Measurements from ENCODE around the gene PGA4. TPM values are rescaled to one million over a fixed set of nuclear protein-coding genes. Genes with fewer than 3 reads are reported as not detected.
A peak's percentile ranks its signal among the peaks of the same experiment; 100 is the strongest.
"Not testable (repeated sequence)": the region's sequence is repeated elsewhere in the genome, so short reads cannot be mapped to it uniquely, and the experiment has no call there.

The PGA4 gene
- total RNA-seq: under 1 TPM in 2 of 6 donors, not detected in 4; 0.14 to 0.44 TPM

GRCh38 chr11:61222047-61222446 lies at the start of gene PGA4:
PGA4 (plus strand) TSS chr11:61222347; CDS start chr11:61222401, 54 bp downstream.
- H3K36me3 ChIP-seq; H3K4me1 ChIP-seq; H3K9me3 ChIP-seq; ATAC-seq (ENCODE audit: low FRiP score in 2 of 2); H3K27me3 ChIP-seq; H3K27ac ChIP-seq; DNase-seq; H3K4me3 ChIP-seq: not testable (repeated sequence)
- WGBS, 2 donors: no CpG with 5 or more reads among the region's 8 CpGs

GRCh38 chr11:61172356-61172755 lies 49.8 kb upstream of the PGA4 start:
- Histone ChIP-seq H3K27ac (no peak overlapping the region), H3K4me3 (no peak overlapping the region), H3K4me1 (peaks cover 0 to 12% (median 4%) of the 10 kb centered on the region in 4 donors), H3K9me3 (peaks cover 0 to 6% (median 0%) of the 10 kb centered on the region in 4 donors), H3K27me3 (no peaks in the 10 kb centered on the region), H3K36me3 (no peaks in the 10 kb centered on the region)
- DNase-seq: no peak
- WGBS, 2 donors: 43 to 45% methylated on average over 5 of the region's 5 CpGs
- TF ChIP-seq POLR2AphosphoS5 (IDR thresholded peaks at IDR 0.05) (no peak), POLR2A (IDR thresholded peaks at IDR 0.05) (no peak), EP300 (IDR thresholded peaks at IDR 0.05) (no peak), CTCF (IDR thresholded peaks at IDR 0.05) (no peak)
- no peak for ATAC-seq (ENCODE audit: low FRiP score in 2 of 2)

- Histone ChIP-seq H3K4me3 (no peak overlapping the region), H3K9me3 (peaks cover 0 to 6% (median 0%) of the 10 kb centered on the region in 4 donors), H3K36me3 (no peaks in the 10 kb centered on the region), H3K27ac (no peak overlapping the region), H3K4me1 (peaks cover 0 to 12% (median 4%) of the 10 kb centered on the region in 4 donors), H3K27me3 (no peaks in the 10 kb centered on the region)
- 88 to 95% methylated on average over 3 of the region's 3 CpGs for WGBS, 2 donors
- peak in 1 of 2 donors; percentile 13 for DNase-seq
- no peak for ATAC-seq (ENCODE audit: low FRiP score in 2 of 2)
- TF ChIP-seq EP300 (IDR thresholded peaks at IDR 0.05): no peak
- TF ChIP-seq POLR2A (IDR thresholded peaks at IDR 0.05): no peak
- no peak for TF ChIP-seq CTCF (IDR thresholded peaks at IDR 0.05)
- TF ChIP-seq POLR2AphosphoS5 (IDR thresholded peaks at IDR 0.05): no peak
These were observed 49.3 kb upstream of the PGA4 start for GRCh38 chr11:61172888-61173287.

GRCh38 chr11:61173456-61173855 lies 48.7 kb upstream of the PGA4 start:
- TF ChIP-seq POLR2AphosphoS5 (IDR thresholded peaks at IDR 0.05): no peak
- TF ChIP-seq CTCF (IDR thresholded peaks at IDR 0.05): no peak
- Histone ChIP-seq H3K36me3 (no peaks in the 10 kb centered on the region), H3K4me3 (no peak overlapping the region), H3K9me3 (peaks cover 0 to 6% (median 0%) of the 10 kb centered on the region in 4 donors), H3K4me1 (peaks cover 0 to 12% (median 4%) of the 10 kb centered on the region in 4 donors), H3K27ac (no peak overlapping the region), H3K27me3 (no peaks in the 10 kb centered on the region)
- WGBS, 2 donors: 63 to 70% methylated on average over 4 of the region's 4 CpGs
- ATAC-seq (ENCODE audit: low FRiP score in 2 of 2) (no peak), DNase-seq (peak in 1 of 2 donors; percentile 15)

GRCh38 chr11:61174273-61174672 lies 47.9 kb upstream of the PGA4 start:
- WGBS, 2 donors: 66 to 72% methylated on average over 3 to 6 of the region's 6 CpGs
- TF ChIP-seq EP300 (IDR thresholded peaks at IDR 0.05) (no peak), POLR2A (IDR thresholded peaks at IDR 0.05) (no peak), CTCF (IDR thresholded peaks at IDR 0.05) (no peak), POLR2AphosphoS5 (IDR thresholded peaks at IDR 0.05) (no peak)
- Histone ChIP-seq H3K4me1 (peaks cover 0 to 12% (median 4%) of the 10 kb centered on the region in 4 donors), H3K27ac (no peak overlapping the region), H3K4me3 (no peak overlapping the region), H3K9me3 (peaks cover 0 to 6% (median 0%) of the 10 kb centered on the region in 4 donors), H3K27me3 (no peaks in the 10 kb centered on the region), H3K36me3 (no peaks in the 10 kb centered on the region)
- DNase-seq: peak in 1 of 2 donors; percentile 15
- ATAC-seq (ENCODE audit: low FRiP score in 2 of 2): no peak

Data from upper lobe of left lung (tissue), 6 donors.